Prostate gland (tissue), 2 donors: ENCODE data around the gene PTPN23.

Experiments used
- POLR2A ChIP-seq: fragments of 450-650 bp; IDR thresholded peaks from one replicate; pipeline ENCODE4 v1.6.1; 2016; ENCODE audit warnings: antibody characterized with exemption, mild to moderate bottlenecking
- TF ChIP-seq, protein P1 (sequence below), 4 experiments: fragments of 200-600 bp in 2 of 4; fragments of 450-650 bp in 2 of 4; sonication (generic) in 2 of 4; IDR thresholded peaks; 1 replicate in 3 of 4; 2 replicates in 1 of 4; pipeline ENCODE4 v1.5.1; 2016 to 2019; ENCODE audit warnings: antibody characterized with exemption in 4 of 4, mild to moderate bottlenecking in 2 of 4, moderate library complexity in 2 of 4

DNA sequence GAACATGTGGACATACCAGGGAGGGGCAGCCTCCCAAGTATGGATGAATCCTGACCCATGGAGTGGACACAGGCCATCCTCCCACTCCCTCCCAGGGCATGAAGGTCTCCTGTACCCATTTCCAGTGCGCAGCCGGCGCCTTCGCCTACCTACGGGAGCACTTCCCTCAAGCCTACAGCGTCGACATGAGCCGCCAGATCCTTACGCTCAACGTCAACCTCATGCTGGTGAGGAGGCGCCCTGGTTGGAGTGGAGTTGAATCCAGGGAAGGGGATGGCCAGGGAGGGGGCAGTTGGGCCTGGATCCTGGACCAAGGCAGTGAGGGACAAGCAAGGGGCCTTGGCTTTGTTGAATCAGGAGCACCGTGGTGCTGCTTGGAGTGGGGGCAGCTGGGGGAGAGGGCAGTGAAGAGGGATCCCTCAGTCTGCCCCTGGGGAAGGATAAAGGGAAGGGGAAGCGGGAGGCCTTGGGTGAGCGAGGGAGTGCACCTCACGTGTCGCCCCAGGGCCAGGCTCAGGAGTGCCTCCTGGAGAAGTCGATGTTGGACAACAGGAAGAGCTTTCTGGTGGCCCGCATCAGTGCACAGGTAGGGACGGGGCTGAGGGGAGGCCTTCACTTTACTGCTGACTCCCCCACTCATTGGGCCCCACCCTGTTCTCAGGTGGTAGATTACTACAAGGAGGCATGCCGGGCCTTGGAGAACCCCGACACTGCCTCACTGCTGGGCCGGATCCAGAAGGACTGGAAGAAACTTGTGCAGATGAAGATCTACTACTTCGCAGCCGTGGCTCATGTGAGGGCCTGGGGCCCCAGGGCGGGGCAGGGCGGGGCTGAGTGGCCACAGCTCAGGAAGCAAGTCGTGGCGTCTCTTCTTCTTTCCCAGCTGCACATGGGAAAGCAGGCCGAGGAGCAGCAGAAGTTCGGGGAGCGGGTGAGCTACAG, 25.3 kb downstream of the PTPN23 start:
- TF ChIP-seq, protein P1, sequence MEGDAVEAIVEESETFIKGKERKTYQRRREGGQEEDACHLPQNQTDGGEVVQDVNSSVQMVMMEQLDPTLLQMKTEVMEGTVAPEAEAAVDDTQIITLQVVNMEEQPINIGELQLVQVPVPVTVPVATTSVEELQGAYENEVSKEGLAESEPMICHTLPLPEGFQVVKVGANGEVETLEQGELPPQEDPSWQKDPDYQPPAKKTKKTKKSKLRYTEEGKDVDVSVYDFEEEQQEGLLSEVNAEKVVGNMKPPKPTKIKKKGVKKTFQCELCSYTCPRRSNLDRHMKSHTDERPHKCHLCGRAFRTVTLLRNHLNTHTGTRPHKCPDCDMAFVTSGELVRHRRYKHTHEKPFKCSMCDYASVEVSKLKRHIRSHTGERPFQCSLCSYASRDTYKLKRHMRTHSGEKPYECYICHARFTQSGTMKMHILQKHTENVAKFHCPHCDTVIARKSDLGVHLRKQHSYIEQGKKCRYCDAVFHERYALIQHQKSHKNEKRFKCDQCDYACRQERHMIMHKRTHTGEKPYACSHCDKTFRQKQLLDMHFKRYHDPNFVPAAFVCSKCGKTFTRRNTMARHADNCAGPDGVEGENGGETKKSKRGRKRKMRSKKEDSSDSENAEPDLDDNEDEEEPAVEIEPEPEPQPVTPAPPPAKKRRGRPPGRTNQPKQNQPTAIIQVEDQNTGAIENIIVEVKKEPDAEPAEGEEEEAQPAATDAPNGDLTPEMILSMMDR (IDR thresholded peaks at IDR 0.05) = no peak
- TF ChIP-seq POLR2A = no peak
